Activated CD4-positive, alpha-beta T cell treated with anti-CD3 and anti-CD28 coated beads for 48 hours (primary cell): ENCODE data around the gene CNTNAP2.
"Not testable (repeated sequence)": the region's sequence is repeated elsewhere in the genome, so short reads cannot be mapped to it uniquely, and the experiment has no call there.

Source experiments
- DNase-seq: peaks from one replicate; pipeline ENCODE4 v3.0.0-alpha.2; 2020

Gene CNTNAP2

GRCh38 chr7:148395352-148395811 lies 2278.8 kb downstream of the CNTNAP2 start:
- no peak for DNase-seq

DNA sequence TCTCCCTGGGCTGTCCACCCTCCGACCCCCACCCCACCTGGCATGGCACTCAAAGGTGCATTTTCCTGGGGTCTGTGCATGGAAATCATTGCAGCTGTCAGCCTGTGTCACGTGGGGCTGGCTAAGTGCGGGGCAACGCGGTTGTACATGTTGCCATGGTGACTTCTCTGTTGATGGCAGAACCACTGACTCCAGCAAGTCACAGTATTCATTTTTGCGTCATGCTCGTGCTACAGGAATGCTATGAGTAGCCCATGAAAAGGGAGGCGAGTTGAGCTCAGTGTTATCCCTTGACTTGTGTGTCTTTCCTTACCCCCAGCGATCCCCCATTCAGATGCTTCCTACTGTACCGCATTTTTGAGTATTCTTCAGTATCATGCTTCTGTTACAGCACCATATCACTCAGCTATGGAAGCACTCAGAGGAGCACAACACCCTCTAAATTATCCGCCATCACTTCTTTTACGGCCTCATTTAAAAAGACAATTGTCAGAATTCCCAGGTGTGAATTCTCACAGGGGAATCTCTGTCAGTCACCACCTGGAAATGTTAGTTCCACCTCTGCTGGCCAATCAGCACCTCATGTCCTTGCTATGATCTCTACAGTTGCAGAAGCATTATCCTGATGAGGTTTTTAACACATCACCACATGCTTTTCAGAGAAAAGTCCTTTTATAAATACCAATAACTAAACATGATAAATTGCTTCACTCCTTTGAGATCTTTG lies 2279.6 kb downstream of the CNTNAP2 start:
- DNase-seq, result no peak

DNA sequence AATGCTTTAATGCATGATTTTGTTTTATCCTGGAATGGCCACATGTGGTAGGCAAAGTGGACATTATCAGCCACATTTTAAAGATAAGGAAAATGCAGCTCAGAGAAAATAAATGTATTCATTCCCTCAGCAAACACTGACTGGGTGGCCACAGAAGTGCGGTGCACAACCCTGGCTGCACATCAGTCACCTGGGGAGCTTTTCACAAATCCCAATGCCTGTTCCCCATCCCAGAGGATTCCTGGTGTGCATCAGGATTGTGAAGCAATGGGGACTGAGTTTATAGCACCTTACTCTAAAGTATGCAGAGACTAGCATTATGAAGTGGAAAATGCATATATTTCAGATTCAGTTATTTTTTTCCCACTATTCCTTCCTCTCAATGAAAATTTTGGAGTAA lies 2280.5 kb downstream of the CNTNAP2 start:
- no peak for DNase-seq

- DNase-seq, result no peak
Measured at GRCh38 chr7:148397551-148397950, 2280.9 kb downstream of the CNTNAP2 start.

DNA sequence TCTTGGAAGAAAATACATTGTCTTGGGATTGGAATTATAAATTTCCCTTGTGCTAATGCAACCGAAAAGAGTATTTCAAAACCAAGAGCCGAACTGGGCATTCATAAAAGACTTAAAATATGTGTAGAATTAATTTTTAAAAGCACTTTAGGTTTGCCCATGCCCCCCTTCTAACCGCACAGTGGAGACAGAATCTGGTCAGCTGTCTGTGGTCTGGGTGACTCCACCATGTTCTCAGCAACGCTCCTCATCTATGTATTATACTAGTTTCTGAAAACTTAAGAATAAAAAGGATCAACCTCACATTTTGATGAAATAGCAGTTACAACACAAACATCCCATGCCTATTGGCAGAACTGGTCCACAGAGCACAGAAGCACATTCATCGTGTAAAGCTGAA lies 2281.4 kb downstream of the CNTNAP2 start:
- DNase-seq, result no peak

GRCh38 chr7:148398844-148399365 lies 2282.3 kb downstream of the CNTNAP2 start:
- DNase-seq, result no peak

GRCh38 chr7:148400101-148400500 lies 2283.5 kb downstream of the CNTNAP2 start:
- no peak for DNase-seq

DNA sequence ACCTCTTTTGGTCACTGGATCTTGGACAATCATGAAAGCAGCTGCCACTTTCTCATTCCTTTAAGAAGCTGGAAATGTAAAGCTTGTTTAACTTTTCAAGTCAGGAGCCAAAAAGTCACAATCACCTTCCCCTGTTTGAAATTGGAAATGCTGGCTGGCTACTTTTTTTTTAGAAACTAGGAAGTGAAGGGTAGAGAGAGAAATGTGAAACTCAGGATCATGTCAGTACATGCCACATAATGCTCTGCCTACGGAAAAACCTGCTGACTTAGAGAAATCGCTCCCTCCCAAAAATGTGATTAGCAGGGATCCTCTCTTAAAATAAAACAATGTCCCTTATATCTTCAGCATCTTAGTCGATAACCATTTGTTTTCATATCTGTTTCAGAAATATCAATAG lies 2285.6 kb downstream of the CNTNAP2 start:
- no peak for DNase-seq

DNA sequence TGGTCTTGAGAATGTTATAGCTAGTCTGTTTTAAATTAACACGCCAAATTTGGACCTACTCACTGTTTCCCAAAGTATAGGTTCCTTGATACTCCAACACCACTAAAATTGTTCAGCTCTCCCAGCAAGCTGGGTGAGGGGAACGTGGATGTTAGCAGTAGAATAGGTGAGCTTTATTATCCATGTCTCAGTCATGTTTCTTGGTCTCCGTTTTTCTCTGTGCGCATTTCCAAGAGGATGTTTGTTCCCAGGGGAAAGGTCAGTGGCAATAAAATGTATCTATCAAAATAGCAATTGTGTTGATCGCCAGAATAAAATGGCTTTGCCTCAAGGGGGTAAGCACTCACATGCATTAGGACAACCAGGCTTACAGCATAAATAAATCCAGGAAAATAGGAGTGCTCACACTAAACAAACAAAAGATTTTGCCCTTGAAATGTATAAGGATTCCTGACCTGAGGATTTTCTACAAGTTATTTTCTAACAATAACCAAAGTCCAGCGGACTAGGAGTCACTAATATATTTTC lies 2286.9 kb downstream of the CNTNAP2 start:
- DNase-seq, result no peak

DNA sequence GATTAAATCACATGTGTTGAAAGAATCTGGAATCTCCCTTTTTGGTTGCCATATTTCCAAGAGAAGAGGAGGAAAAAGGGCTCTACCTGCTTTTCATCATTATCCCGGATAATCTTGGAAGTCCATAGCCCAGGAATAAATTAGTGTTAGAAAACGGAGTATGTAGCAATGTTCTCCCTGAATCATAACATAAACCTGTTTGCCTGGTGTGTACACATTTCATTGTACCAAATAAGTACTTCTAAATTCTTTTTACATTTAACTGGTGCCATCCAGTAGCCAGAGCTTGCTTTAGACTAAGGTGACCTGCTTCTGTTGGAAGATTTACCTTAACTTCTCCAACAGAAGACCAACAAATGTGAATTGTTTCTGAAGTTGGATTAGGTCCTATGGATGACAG lies 2291.7 kb downstream of the CNTNAP2 start:
- DNase-seq, result no peak

DNA sequence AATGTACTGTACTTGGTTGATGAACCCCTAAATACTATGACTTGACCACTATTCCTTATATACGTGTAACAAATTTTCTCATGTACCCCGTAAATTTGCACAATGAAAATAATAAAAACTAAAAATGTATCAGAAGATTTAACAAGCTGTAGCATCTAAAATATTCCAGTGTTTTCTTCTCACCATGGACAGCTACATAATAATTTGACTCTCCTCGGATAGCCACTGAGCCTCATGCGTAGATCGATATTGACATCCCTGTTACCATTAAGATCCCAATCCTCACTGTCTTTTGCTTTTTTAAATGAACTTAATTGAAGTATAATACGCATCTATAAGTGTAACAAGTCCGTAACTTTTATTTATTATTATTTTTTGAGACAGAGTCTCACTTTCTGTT lies 2294.3 kb downstream of the CNTNAP2 start:
- no peak for DNase-seq

DNA sequence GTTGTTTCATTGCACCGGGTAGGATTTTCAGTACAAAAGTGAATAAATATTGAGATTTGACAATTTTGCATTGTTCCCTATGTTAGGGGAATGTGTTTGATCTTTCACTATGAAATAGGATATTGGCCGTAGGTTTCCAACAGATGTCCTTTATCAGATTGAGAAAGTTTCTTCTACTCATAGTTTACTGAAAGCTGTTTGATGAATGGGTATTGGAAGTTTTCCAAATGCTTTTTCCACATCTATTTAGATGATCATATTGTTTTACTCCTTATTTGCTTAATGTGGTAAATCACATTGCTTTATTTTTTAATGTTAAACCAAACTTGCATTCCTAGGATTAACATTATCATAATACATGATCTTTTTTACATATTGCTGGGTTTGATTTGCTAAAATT lies 2296.1 kb downstream of the CNTNAP2 start:
- no peak for DNase-seq

GRCh38 chr7:148419856-148420832 lies 2303.5 kb downstream of the CNTNAP2 start:
- no peak for DNase-seq

- DNase-seq, result no peak
Measured at GRCh38 chr7:148422030-148422429, 2305.4 kb downstream of the CNTNAP2 start.

GRCh38 chr7:148426393-148426792 lies 2309.8 kb downstream of the CNTNAP2 start:
- DNase-seq, result not testable (repeated sequence)

DNA sequence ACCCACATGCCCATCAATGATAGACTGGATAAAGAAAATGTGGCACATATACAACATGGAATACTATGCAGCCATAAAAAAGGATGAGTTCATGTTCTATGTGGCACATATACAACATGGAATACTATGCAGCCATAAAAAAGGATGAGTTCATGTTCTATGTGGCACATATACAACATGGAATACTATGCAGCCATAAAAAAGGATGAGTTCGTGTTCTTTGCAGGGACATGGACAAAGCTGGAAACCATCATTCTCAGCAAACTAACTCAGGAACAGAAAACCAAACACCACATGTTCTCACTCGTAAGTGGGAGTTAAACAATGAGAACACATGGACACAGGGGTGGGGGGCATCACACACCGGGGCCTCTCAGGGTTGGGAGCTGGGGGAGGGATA lies 2314.1 kb downstream of the CNTNAP2 start:
- DNase-seq, result not testable (repeated sequence)

DNA sequence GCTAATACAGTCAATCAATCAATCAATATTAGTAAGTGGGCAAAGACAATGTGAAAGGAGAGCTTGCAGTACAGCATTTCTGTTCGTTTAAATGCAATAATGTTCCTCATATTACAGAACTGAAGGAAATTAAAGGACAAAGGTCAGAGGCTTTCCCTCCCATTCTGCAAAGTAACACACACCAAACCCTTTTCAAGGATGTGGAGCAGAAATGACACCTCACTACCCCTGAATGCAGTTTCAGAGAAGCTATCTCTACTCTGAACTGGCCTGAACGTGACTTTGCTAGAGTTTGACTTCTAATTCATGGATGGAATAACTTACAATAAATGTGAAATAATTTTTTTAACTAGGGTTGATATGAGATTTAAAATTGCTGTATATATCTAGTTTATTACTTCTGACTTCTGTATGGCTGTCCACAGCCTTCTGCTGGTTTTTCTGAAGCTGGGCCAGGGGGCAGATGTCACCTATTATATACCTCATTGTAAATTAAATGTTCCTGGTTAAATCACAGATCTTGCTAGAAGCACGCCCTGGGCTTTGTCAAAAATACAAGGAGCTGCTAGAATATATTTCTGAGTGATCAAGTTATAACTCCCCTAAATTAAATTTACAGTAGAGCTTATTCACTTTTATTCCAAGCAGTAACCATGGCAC lies 2317.1 kb downstream of the CNTNAP2 start:
- DNase-seq, result no peak

- no peak for DNase-seq
Measured at GRCh38 chr7:148434181-148434757, 2317.7 kb downstream of the CNTNAP2 start.

DNA sequence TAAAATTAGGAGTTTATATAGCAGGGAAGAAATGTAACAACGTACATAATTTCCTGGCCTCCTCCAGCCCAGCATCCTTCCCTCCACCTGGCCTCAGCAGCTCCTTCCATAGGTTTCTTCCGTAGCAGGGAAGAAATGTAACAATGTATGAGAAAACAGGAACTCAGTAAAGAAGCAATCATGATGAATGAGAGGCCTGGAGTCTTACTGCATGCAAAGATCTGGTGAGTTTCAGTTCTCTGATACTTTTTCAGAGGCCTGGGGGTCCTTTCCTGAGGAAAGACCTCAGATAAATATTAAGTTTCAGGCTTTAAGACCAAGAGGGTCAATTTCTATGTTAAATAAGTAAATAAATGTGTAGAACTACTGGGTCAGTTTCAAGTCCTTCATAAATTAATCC lies 2318.3 kb downstream of the CNTNAP2 start:
- no peak for DNase-seq

GRCh38 chr7:148435715-148436114 lies 2319.1 kb downstream of the CNTNAP2 start:
- no peak for DNase-seq

- no peak for DNase-seq
Measured at GRCh38 chr7:148436135-148436534, 2319.5 kb downstream of the CNTNAP2 start.

- DNase-seq, result no peak
Measured at GRCh38 chr7:148436571-148436970, 2320.0 kb downstream of the CNTNAP2 start.
